HepG2 (cell line): ENCODE results near the gene ACAP3. TPM values are rescaled to one million over a fixed set of nuclear protein-coding genes. Genes with fewer than 3 reads are reported as not detected.

Source experiments
- ATM ChIP-seq: fragments of 450-650 bp; IDR thresholded peaks from 2 replicates; pipeline ENCODE4 v1.7.1; 2017; ENCODE audit warnings: mild to moderate bottlenecking, borderline replicate concordance
- DR1 ChIP-seq: sonication (generic); formaldehyde crosslinking; IDR thresholded peaks from 2 replicates; pipeline ENCODE4 v1.8.0; 2021; ENCODE audit warnings: mild to moderate bottlenecking, missing genetic modification reagents, inconsistent platforms
- E2F2 ChIP-seq: sonication (generic); formaldehyde crosslinking; IDR thresholded peaks from 2 replicates; pipeline ENCODE4 v1.4.0; 2020; ENCODE audit warnings: missing genetic modification reagents, borderline replicate concordance
- ELF4 ChIP-seq: sonication (generic); formaldehyde crosslinking; IDR thresholded peaks from 2 replicates; pipeline ENCODE4 v1.5.0; 2020; ENCODE audit warnings: missing genetic modification reagents, mild to moderate bottlenecking, moderate library complexity, borderline replicate concordance
- GFI1 ChIP-seq: sonication (generic); formaldehyde crosslinking; IDR thresholded peaks from 2 replicates; pipeline ENCODE4 v1.5.0; 2020; ENCODE audit warnings: missing genetic modification reagents, mild to moderate bottlenecking, borderline replicate concordance
- HDAC2 ChIP-seq: sonication (generic); formaldehyde crosslinking; IDR thresholded peaks from 2 replicates; pipeline ENCODE4 v1.4.0; 2020; ENCODE audit warnings: missing genetic modification reagents
- HOXA7 ChIP-seq: sonication (generic); formaldehyde crosslinking; IDR thresholded peaks from 2 replicates; pipeline ENCODE4 v1.8.1; 2022; ENCODE audit warnings: mild to moderate bottlenecking, missing genetic modification reagents, moderate library complexity
- ISX ChIP-seq: sonication (generic); formaldehyde crosslinking; conservative IDR thresholded peaks from 2 replicates; pipeline ENCODE4 v1.5.0; 2020; ENCODE audit warnings: missing genetic modification reagents
- KLF16 ChIP-seq, 2 experiments: sonication (generic) in 1 of 2; formaldehyde crosslinking in 1 of 2; IDR thresholded peaks; 2 replicates each; pipeline versions ENCODE4 v1.6.1 to v1.8.0; 2016 to 2023; ENCODE audit warnings: missing genetic modification reagents in 2 of 2, missing compliant biosample characterization in 1 of 2
- KLF6 ChIP-seq: IDR thresholded peaks from 2 replicates; pipeline ENCODE4 v1.8.0; 2016; ENCODE audit warnings: missing biosample characterization, missing genetic modification reagents
- MAFK ChIP-seq, 2 experiments: IDR thresholded peaks in 1 of 2; conservative IDR thresholded peaks in 1 of 2; 2 replicates each; pipeline ENCODE4 v1.6.1; 2011; ENCODE audit warnings: improper control_type of control experiment in 2 of 2, low read length in 2 of 2
- MEF2D ChIP-seq: sonication (generic); formaldehyde crosslinking; IDR thresholded peaks from 2 replicates; pipeline ENCODE4 v1.5.1; 2020; ENCODE audit warnings: mild to moderate bottlenecking, missing genetic modification reagents
- PCBP1 ChIP-seq: fragments of 200-400 bp; formaldehyde crosslinking; IDR thresholded peaks from 2 replicates; pipeline ENCODE4 v1.6.1; 2017; ENCODE audit warnings: mild to moderate bottlenecking, low read depth, low read length, borderline replicate concordance
- PHF21A ChIP-seq: sonication (generic); formaldehyde crosslinking; IDR thresholded peaks from 2 replicates; pipeline ENCODE4 v1.5.0; 2020; ENCODE audit warnings: mild to moderate bottlenecking, missing genetic modification reagents
- RORA ChIP-seq: sonication (generic); formaldehyde crosslinking; IDR thresholded peaks from 2 replicates; pipeline ENCODE4 v1.5.0; 2020; ENCODE audit warnings: mild to moderate bottlenecking, missing genetic modification reagents, moderate library complexity
- SUZ12 ChIP-seq: fragments of 150-350 bp; IDR thresholded peaks from 2 replicates; pipeline ENCODE4 v1.6.1; 2014; ENCODE audit warnings: low read depth, low read length
- TBL1XR1 ChIP-seq: fragments of 150-350 bp; IDR thresholded peaks from 2 replicates; pipeline ENCODE4 v1.6.1; 2014; ENCODE audit warnings: borderline replicate concordance, low read length; ENCODE audit not compliant: partially characterized antibody
- TEAD3 ChIP-seq: optimal IDR thresholded peaks from 2 replicates; pipeline ENCODE3; 2016; ENCODE audit warnings: borderline replicate concordance
- TERF1 ChIP-seq: sonication (generic); formaldehyde crosslinking; IDR thresholded peaks from 2 replicates; pipeline ENCODE4 v1.8.0; 2022; ENCODE audit warnings: mild to moderate bottlenecking, missing genetic modification reagents, moderate library complexity
- THYN1 ChIP-seq: sonication (generic); formaldehyde crosslinking; IDR thresholded peaks from 2 replicates; pipeline ENCODE4 v1.8.1; 2023; ENCODE audit warnings: low read depth, mild to moderate bottlenecking, moderate library complexity, missing genetic modification reagents, borderline replicate concordance
- ZBTB38 ChIP-seq: sonication (generic); formaldehyde crosslinking; IDR thresholded peaks from 2 replicates; pipeline ENCODE4 v1.5.1; 2020; ENCODE audit warnings: mild to moderate bottlenecking, missing genetic modification reagents
- ZNF124 ChIP-seq: sonication (generic); formaldehyde crosslinking; IDR thresholded peaks from 2 replicates; pipeline ENCODE4 v1.4.0; 2020; ENCODE audit warnings: missing genetic modification reagents
- ZNF251 ChIP-seq: sonication (generic); formaldehyde crosslinking; IDR thresholded peaks from 2 replicates; pipeline ENCODE4 v1.9.0; 2021; ENCODE audit warnings: mild to moderate bottlenecking, missing genetic modification reagents
- ZNF333 ChIP-seq: sonication (generic); formaldehyde crosslinking; IDR thresholded peaks from 2 replicates; pipeline ENCODE4 v1.4.0; 2020; ENCODE audit warnings: mild to moderate bottlenecking, missing genetic modification reagents, borderline replicate concordance
- ZNF441 ChIP-seq: sonication (generic); formaldehyde crosslinking; IDR thresholded peaks from 2 replicates; pipeline ENCODE4 v1.7.0; 2021; ENCODE audit warnings: missing genetic modification reagents, borderline replicate concordance
- polyA plus RNA-seq, 8 experiments: library from polyadenylated mRNA; depleted of rRNA in 3 of 8; stranded (reverse) in 7 of 8; unstranded in 1 of 8; fragments of >200 nt; fragmentation: Illumina TruSeq in 4 of 8; extraction: Trizol in 4 of 8; gene quantifications; 2 replicates each; pipeline versions ENCODE4 v1.2.1 to v1.2.3, GENCODE V29; 2011 to 2016; ENCODE audit warnings: low read depth in 4 of 8, missing spikeins in 1 of 8, mixed read lengths in 1 of 8; ENCODE audit not compliant: insufficient read depth in 1 of 8
- total RNA-seq, 5 experiments: library from RNA; depleted of rRNA; stranded (reverse); fragments of >200 nt; fragmentation: Illumina TruSeq; extraction: Trizol; gene quantifications; 2 replicates each; pipeline ENCODE4 v1.2.3, GENCODE V29; 2016; ENCODE audit warnings: low read depth in 1 of 5
- TF ChIP-seq, protein P1 (sequence below): conservative IDR thresholded peaks from 2 replicates; pipeline ENCODE4 v1.6.1; 2018; ENCODE audit warnings: missing genetic modification reagents
- TF ChIP-seq, protein P2 (sequence below): sonication (generic); formaldehyde crosslinking; IDR thresholded peaks from 2 replicates; pipeline ENCODE4 v1.5.0; 2020; ENCODE audit warnings: missing genetic modification reagents

The ACAP3 gene
- total and polyA plus RNA-seq, 2 of the 13 experiments (the other 11 are each of a cell fraction or from before 2014, with no cell fraction given), result 29.4 to 50.8 TPM

DNA sequence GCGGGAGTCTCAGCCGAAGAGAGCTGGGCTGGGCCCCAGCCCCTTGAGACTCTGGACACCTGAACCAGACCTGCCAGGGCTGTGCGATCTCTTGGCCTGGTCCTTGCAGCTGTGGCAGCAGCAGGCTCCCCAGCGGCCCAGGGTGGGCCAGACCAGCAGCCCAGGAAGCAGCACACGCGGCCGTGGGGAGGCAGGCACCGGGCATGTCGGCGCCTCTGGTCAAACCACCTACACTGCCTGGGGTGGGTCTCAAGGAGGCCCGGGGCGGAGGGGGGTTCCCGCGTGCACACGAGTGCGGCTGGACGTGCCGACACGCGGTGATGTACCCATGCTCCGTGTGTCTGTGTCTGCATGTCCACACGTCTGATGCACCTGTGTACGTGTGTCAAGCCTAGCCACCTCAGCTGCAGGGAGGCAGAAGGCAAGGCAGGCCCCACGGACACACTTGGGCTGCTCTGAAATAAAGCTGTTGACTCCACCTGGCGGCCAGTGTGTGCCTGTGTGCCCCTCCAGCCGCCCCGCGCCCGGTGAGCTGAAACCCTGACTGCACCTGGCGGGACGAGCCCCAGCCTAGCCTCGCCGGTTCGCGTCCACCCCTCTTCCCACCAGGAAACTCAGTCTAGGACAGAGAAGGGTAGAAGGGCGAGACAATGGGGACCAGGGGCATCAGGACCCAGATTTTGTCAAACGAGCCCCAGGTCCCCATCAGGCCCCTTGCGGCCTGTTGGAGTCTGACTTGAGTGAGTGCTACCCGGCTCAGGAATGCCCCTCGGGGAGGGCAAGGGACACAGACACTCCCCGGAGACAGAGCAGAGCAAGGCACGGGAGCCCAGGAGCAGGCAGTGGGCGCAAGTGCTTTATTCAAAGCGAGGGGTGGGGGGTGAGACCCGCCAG, 15.9 kb downstream of the ACAP3 start (continued):
- TF ChIP-seq TBL1XR1 (no peak), ATM (no peak), KLF16 (CRISPR knock-in tag; IDR thresholded peaks at IDR 0.05) (0 out of 4 replicates have a peak, but pooled peaks of 1 of the 2 experiments have one; percentile 20), MAFK (conservative IDR thresholded peaks at IDR 0.05 in 1 of 2, IDR thresholded peaks at IDR 0.05 in 1 of 2; ENCODE audit: low read length in 2 of 2) (no peak), ZNF441 (CRISPR knock-in tag) (no peak), PCBP1 (no peak), ELF4 (CRISPR knock-in tag) (no peak), MEF2D (CRISPR knock-in tag) (no peak), HOXA7 (no peak), ZNF333 (CRISPR knock-in tag) (no peak), DR1 (no peak), RORA (CRISPR knock-in tag) (no peak), ZBTB38 (CRISPR knock-in tag) (peak; percentile 84), ISX (CRISPR knock-in tag) (no peak), TERF1 (no peak), E2F2 (CRISPR knock-in tag) (no peak), SUZ12 (no peak), GFI1 (CRISPR knock-in tag) (no peak), KLF6 (CRISPR knock-in tag) (no peak), THYN1 (CRISPR knock-in tag) (no peak), ZNF124 (CRISPR knock-in tag) (no peak), ZNF251 (CRISPR knock-in tag) (no peak), PHF21A (CRISPR knock-in tag) (no peak), HDAC2 (CRISPR knock-in tag) (no peak), TEAD3 (peak; percentile 32)
- TF ChIP-seq, protein P1, sequence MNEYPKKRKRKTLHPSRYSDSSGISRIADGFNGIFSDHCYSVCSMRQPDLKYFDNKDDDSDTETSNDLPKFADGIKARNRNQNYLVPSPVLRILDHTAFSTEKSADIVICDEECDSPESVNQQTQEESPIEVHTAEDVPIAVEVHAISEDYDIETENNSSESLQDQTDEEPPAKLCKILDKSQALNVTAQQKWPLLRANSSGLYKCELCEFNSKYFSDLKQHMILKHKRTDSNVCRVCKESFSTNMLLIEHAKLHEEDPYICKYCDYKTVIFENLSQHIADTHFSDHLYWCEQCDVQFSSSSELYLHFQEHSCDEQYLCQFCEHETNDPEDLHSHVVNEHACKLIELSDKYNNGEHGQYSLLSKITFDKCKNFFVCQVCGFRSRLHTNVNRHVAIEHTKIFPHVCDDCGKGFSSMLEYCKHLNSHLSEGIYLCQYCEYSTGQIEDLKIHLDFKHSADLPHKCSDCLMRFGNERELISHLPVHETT (CRISPR knock-in tag), result no peak
- TF ChIP-seq, protein P2, sequence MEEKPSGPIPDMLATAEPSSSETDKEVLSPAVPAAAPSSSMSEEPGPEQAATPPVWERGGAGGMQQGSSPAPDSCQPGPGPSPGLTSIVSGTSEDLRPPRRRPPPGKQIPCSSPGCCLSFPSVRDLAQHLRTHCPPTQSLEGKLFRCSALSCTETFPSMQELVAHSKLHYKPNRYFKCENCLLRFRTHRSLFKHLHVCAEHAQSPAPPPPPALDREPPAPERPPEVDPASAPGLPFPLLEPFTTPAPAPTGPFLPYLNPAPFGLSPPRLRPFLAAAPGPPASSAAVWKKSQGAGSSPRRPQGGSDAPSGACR (CRISPR knock-in tag), result no peak
